ENCODE data around the gene MR1.

DNA sequence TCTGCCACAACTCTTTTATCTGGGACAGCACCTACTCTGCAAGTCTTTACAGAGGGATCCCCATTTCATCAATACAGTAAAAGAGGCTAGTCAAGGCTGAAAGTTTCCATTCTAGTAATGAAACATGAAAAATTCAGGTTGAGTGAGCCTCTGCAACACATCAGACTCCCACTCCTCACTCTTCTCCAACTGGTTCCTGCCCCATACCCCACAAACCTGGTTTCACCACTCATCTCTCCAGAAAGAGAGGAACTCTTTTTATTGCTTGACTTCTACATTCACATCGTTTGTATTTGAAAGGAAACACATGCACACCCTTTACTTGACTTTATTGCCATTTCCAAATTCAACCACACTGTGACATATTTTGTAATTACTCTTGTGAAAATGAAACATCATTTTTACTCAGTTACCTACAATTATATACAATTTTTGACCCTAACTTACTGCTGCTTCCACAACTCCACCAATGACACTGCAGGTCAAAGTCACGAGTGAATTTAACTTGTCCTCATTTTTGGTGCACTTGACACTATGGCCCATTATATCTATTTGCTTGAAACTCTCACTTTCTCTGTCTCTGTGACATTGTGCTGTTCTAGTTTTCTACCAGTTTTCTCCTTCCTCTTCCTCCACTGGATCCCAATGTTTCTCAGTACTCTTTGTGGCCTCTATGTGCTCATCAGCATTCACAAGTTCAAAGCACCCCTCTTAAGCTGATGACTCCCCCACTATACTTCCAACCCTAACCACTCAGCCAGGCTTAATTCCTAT is 19.1 kb upstream of the MR1 start:
- TF ChIP-seq JUN (CRISPR knock-in tag; IDR thresholded peaks at IDR 0.05) (no peak), GATA4 (IDR thresholded peaks at IDR 0.05; ENCODE audit: borderline replicate concordance, low read depth) (no peak), ZBTB7A (CRISPR knock-in tag; IDR thresholded peaks at IDR 0.05) (no peak), CHD2 (IDR thresholded peaks at IDR 0.05; ENCODE audit: low read depth, low read length) (no peak)
- TF ChIP-seq, protein P1, sequence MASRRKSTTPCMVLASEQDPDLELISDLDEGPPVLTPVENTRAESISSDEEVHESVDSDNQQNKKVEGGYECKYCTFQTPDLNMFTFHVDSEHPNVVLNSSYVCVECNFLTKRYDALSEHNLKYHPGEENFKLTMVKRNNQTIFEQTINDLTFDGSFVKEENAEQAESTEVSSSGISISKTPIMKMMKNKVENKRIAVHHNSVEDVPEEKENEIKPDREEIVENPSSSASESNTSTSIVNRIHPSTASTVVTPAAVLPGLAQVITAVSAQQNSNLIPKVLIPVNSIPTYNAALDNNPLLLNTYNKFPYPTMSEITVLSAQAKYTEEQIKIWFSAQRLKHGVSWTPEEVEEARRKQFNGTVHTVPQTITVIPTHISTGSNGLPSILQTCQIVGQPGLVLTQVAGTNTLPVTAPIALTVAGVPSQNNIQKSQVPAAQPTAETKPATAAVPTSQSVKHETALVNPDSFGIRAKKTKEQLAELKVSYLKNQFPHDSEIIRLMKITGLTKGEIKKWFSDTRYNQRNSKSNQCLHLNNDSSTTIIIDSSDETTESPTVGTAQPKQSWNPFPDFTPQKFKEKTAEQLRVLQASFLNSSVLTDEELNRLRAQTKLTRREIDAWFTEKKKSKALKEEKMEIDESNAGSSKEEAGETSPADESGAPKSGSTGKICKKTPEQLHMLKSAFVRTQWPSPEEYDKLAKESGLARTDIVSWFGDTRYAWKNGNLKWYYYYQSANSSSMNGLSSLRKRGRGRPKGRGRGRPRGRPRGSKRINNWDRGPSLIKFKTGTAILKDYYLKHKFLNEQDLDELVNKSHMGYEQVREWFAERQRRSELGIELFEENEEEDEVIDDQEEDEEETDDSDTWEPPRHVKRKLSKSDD (CRISPR knock-in tag; IDR thresholded peaks at IDR 0.05; ENCODE audit: low read depth): no peak
